GM19099 (cell line): Measurements from ENCODE around the gene BUD23.
A peak's percentile ranks its signal among the peaks of the same experiment; 100 is the strongest.

Experiments
- POLR2A ChIP-seq: IDR thresholded peaks from 3 replicates; pipeline ENCODE4 v1.6.1; 2011; ENCODE audit warnings: low read depth; ENCODE audit not compliant: insufficient read length; ENCODE audit errors: extremely low read depth

BUD23 gene

GRCh38 chr7:73719806-73720169, 36.4 kb downstream of the BUD23 start:
- no peak for TF ChIP-seq POLR2A

GRCh38 chr7:73721377-73721817, 38.0 kb downstream of the BUD23 start:
- TF ChIP-seq POLR2A = no peak

- TF ChIP-seq POLR2A = no peak
Observed at GRCh38 chr7:73722785-73723184, 39.4 kb downstream of the BUD23 start.

- TF ChIP-seq POLR2A = no peak
Observed at GRCh38 chr7:73723813-73724212, 40.4 kb downstream of the BUD23 start.

- TF ChIP-seq POLR2A = no peak
Observed at GRCh38 chr7:73726083-73726466, 42.7 kb downstream of the BUD23 start.

- TF ChIP-seq POLR2A = no peak
Observed at GRCh38 chr7:73727952-73728351, 44.6 kb downstream of the BUD23 start.

- TF ChIP-seq POLR2A = no peak
Observed at GRCh38 chr7:73728551-73728950, 45.2 kb downstream of the BUD23 start.

- no peak for TF ChIP-seq POLR2A
Observed at GRCh38 chr7:73730485-73730884, 47.1 kb downstream of the BUD23 start.

GRCh38 chr7:73732397-73732796, 49.0 kb downstream of the BUD23 start:
- no peak for TF ChIP-seq POLR2A

GRCh38 chr7:73734619-73735527, 51.5 kb downstream of the BUD23 start:
- TF ChIP-seq POLR2A = no peak

- TF ChIP-seq POLR2A = no peak
Observed at GRCh38 chr7:73735528-73735905, 52.1 kb downstream of the BUD23 start.

- TF ChIP-seq POLR2A = no peak
Observed at GRCh38 chr7:73736885-73737284, 53.5 kb downstream of the BUD23 start.

GRCh38 chr7:73737491-73738219, 54.3 kb downstream of the BUD23 start:
- TF ChIP-seq POLR2A = no peak

GRCh38 chr7:73738220-73738611, 54.8 kb downstream of the BUD23 start:
- no peak for TF ChIP-seq POLR2A

- TF ChIP-seq POLR2A = peak; percentile 73
Observed at GRCh38 chr7:73738612-73739386, 55.4 kb downstream of the BUD23 start, which contains the start of gene ABHD11. Gene ABHD11 (minus strand): TSS chr7:73738802. CDS start chr7:73738770, 32 bp downstream.
